NCI-H187 (cell line): ENCODE results near the gene INPP5A.
"Not testable (repeated sequence)": the region's sequence is repeated elsewhere in the genome, so short reads cannot be mapped to it uniquely, and the experiment has no call there.

Experiments used
- DNase-seq, 2 experiments: peaks; one replicate each; lab custom pipeline; 2025; lab: John Stamatoyannopoulos, UW

INPP5A gene

GRCh38 chr10:132504501-132505272, 32.9 kb upstream of the INPP5A start:
- no peak for DNase-seq

DNA sequence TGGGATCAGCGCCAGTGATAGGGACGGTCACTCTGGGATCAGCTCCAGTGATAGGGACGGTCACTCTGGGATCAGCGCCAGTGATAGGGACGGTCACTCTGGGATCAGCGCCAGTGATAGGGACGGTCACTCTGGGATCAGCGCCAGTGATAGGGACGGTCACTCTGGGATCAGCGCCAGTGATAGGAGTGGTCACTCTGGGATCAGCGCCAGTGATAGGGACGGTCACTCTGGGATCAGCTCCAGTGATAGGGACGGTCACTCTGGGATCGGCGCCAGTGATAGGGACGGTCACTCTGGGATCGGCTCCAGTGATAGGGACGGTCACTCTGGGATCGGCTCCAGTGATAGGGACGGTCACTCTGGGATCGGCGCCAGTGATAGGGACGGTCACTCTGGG, 32.0 kb upstream of the INPP5A start:
- DNase-seq: not testable (repeated sequence)

- no peak for DNase-seq
Observed at GRCh38 chr10:132506711-132507408, 30.7 kb upstream of the INPP5A start.

- no peak for DNase-seq
Observed at GRCh38 chr10:132507409-132507955, 30.1 kb upstream of the INPP5A start.

DNA sequence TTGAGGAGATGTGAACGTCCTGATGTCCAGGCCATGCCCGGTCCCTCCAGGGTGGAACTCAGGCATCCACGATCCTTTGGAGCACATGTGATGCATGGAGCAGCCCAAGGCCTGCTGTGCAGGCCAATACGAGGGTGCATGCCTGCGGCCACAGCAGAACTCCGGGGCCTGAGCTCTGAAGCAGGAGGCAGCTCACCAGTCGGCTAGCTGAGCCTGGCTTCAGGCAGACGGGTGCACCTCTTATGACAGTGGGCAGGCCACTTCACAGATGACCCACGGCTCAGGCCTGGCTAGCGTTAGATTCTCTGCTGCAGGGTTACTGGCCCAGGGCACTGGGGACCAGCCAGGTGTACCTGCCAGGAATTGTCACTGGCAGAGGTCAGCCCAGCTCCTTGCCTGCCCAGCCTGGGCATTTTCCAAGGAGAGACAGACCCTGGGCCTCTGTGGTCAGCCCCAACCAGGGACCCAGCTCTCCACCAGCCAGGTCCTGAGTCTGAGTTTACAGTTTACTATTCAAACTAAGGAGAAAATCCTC, 29.6 kb upstream of the INPP5A start:
- DNase-seq: no peak

DNA sequence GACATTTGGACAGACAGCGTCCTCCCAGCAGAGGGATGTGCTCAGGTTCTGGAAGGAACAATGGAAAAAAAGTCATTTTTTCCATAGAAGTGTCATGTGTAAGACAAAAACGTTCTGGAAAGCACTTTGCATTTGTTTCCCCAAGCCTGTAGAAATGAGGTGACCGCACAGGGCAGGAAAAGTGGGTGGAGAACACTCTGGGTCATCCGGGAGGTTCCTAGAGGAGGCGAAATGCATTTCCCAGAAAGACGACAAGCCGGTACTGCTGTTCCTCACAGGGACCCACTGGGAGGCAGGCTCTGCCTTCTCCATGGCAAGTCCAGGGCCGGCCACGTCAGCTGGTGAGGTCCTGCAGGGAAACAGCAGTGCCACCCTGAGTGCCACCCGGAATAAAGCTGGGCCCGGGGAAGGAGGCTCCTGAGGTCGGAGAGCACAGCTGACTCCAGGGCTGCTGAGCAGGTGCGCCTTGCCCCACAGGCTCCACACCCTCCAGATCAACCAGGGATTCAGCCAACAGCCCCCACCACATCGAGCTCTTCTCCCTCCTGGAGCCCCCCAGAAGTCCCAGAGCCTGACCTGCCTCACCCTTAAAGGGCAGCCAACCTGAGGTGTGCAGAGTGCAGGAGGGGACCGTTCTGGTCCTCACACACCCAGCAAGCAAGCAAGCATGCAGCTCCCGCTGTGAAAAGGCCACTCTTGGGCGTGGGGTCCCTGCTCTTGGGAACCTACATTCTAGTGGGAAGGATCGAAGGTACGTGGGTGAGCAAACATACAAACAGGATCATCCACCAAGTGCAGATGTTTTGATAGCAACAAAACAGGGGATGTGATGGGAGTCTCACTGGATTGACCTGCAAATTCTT, 28.8 kb upstream of the INPP5A start:
- DNase-seq: no peak

GRCh38 chr10:132509506-132510173, 27.9 kb upstream of the INPP5A start:
- no peak for DNase-seq

- DNase-seq: no peak
Observed at GRCh38 chr10:132510174-132510611, 27.4 kb upstream of the INPP5A start.

- DNase-seq: no peak
Observed at GRCh38 chr10:132511121-132512051, 26.2 kb upstream of the INPP5A start.

GRCh38 chr10:132512052-132512442, 25.5 kb upstream of the INPP5A start:
- DNase-seq: no peak

DNA sequence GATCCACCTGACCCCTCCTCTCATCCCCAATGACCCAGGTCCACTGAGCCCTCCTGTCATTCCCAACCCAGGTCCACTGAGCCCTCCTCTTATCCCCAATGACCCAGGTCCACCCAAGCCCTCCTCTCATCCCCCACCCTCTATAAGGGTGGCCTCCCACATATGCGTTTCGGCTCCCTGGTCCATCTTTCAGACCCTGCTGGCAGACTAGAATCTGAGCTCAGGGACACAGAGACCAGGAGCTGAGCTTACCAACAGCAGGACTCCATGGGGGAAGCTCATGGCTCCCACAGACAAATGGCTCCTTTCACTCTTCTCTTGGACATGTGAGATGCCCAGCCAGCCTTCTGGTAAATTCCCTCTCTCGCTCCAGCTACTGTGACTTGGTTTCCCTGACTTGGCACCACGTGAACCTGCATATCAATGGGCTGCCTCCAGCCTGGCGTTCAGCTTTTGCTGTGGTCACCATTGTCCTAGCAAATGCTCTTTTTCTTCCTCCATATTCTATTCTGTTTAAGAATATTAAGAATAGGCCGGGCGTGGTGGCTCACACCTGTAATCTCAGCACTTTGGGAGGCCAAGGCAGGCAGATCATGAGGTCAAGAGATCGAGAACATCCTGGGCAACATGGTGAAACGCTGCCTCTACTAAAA, 24.8 kb upstream of the INPP5A start:
- DNase-seq: no peak

GRCh38 chr10:132514821-132515520, 22.6 kb upstream of the INPP5A start:
- DNase-seq: no peak

DNA sequence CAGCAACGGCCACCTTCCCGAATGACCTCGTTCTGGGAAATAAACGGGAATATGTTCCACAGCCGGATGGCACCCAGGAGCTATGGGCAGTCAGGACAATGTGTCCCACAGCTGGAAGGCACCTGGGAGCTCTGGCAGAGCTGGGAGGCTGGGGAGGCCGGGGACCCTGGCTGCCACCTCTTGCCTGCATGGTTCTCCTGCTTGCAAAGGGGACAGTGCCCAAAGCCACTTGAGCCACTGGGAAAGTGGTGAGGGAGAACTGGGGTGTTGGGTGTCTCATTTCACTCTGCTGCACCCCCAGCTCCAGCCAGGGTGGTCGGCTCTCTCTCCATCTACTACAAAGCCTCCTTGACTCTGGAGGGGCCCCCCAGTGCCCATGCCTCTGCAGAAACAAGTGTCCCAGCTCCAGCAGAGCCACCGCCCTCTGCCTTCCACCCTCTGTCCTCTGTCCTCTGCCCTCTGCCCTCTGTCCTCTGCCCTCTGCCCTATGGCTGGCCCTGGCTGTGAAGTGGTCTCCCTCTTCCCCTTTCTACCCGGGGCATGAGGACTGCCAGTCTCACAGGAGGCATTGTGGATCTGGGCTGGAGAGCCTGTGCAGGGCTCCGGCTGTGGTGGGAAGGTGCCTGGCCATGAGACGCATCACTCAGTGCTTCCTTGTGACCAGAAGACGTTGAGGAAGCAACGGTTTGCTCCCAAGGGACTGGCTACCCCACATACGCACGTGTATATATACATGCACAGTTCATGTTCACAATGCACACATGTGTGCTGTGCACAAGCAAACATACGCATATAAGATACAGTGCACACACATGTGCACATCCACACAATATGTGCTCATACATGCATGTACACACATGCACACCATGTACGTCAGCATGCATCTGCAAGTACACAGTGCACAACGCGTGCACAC, 21.5 kb upstream of the INPP5A start:
- DNase-seq: no peak

DNA sequence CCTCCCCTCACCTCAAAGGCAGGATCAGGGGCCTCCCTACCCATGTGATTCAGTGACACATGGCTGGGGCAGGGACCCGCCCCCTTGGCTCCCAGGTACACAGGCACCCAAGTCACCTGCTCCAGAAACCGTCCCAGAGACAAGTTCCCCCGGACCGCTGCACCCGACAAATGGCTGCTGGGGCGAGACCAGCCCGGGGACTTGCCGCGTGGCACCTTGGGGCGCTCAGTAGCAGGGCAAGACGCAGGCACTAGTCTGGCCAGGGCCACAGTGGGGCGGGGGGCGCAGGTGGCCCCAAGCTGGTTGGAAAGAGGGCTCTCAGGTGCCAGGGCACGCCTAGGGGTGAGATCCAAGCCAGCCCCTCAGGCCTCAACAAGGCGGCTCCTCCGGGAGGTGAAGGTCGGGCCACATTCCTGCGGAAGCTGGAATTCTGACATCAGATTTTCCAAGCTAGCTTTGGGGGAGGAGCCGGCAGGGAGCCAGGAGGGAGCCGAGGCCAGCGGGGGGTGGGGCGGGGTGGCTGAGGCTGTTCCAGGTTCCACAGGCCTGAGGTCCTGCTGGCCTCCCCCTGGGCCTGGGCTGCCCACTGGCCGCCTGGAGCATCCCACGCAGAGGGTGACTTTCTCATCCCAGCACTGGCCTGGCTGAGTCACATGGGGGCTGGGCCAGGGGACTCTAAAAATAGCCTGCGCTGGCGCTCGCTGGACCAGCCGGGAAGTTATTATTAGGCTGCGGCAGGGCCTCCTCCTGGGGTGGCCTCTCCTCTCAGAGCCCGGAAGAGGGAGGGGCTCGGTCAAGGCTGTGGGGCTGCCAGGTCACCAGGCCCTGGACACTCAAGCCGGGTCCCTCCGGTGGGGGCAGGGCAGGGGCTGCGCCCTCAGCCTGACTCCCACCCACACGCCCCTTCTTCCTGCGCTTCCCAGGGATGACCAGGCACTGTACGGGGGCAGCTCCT, 20.5 kb upstream of the INPP5A start:
- DNase-seq: no peak

- no peak for DNase-seq
Observed at GRCh38 chr10:132517951-132518521, 19.6 kb upstream of the INPP5A start.

- peak; percentile 41 to 48 for DNase-seq
Observed at GRCh38 chr10:132518572-132519381, 18.8 kb upstream of the INPP5A start.
